ENCODE results near the gene FBXW11. TPM values are rescaled to one million over a fixed set of nuclear protein-coding genes. Genes with fewer than 3 reads are reported as not detected.
A peak's percentile ranks its signal among the peaks of the same experiment; 100 is the strongest.

The FBXW11 gene
- total RNA-seq, 2 donors from 2014 or later, result 29.0 to 64.6 TPM

- no peak for ATAC-seq
- no peaks in the 10 kb centered on the region for H3K36me3 ChIP-seq (replicated peaks in 1 of 2; ENCODE audit: insufficient read depth in 1 of 2, low read depth in 2 of 2)
- peak overlapping the region in 3 of 4 donors; percentile 71 to 75 (median 72) for H3K27ac ChIP-seq
- 70 to 71% methylated on average over 4 of the region's 4 CpGs for WGBS, 2 donors
- intact Hi-C loops (cut with DNase I), result no loop called here
- H3K4me1 ChIP-seq, result peaks cover 76% of the 10 kb centered on the region
- no peak overlapping the region for H3K4me3 ChIP-seq
- no peak for TF ChIP-seq CTCF (IDR thresholded peaks at IDR 0.05)
- no peak for TF ChIP-seq POLR2A (IDR thresholded peaks at IDR 0.05)
- no peak for DNase-seq
- no peaks in the 10 kb centered on the region for H3K27me3 ChIP-seq
- H3K9me3 ChIP-seq, result no peaks in the 10 kb centered on the region
Observed at GRCh38 chr5:171955761-171956160, 50.7 kb downstream of the FBXW11 start.

GRCh38 chr5:171954721-171955120 lies 51.7 kb downstream of the FBXW11 start:
- Histone ChIP-seq H3K4me3 (no peak overlapping the region), H3K9me3 (no peaks in the 10 kb centered on the region), H3K36me3 (replicated peaks in 1 of 2; ENCODE audit: insufficient read depth in 1 of 2, low read depth in 2 of 2) (no peaks in the 10 kb centered on the region), H3K27ac (peak overlapping the region; percentile 22 to 75 (median 72)), H3K4me1 (peaks cover 76% of the 10 kb centered on the region), H3K27me3 (no peaks in the 10 kb centered on the region)
- TF ChIP-seq POLR2A (IDR thresholded peaks at IDR 0.05), result no peak
- TF ChIP-seq CTCF (IDR thresholded peaks at IDR 0.05), result no peak
- DNase-seq (no peak), ATAC-seq (peak; percentile 39)
- intact Hi-C loops (cut with DNase I), result no loop called here
- 3 to 7% methylated on average over 1 of the region's 1 CpG for WGBS, 2 donors

- TF ChIP-seq POLR2A (IDR thresholded peaks at IDR 0.05) (peak in 1 of 3 donors; percentile 27), CTCF (IDR thresholded peaks at IDR 0.05) (no peak)
- ATAC-seq (peak; percentile 74), DNase-seq (peak; percentile 49 to 74 (median 60))
- Histone ChIP-seq H3K4me3 (no peak overlapping the region), H3K36me3 (replicated peaks in 1 of 2; ENCODE audit: insufficient read depth in 1 of 2, low read depth in 2 of 2) (no peaks in the 10 kb centered on the region), H3K27ac (peak overlapping the region; percentile 18 to 75 (median 72)), H3K9me3 (no peaks in the 10 kb centered on the region), H3K4me1 (peaks cover 72% of the 10 kb centered on the region), H3K27me3 (no peaks in the 10 kb centered on the region)
- 23 to 24% methylated on average over 2 of the region's 2 CpGs for WGBS, 2 donors
- intact Hi-C loops (cut with DNase I), result no loop called here
Observed at GRCh38 chr5:171953860-171954701, 52.4 kb downstream of the FBXW11 start.

- Histone ChIP-seq H3K4me3 (no peak overlapping the region), H3K27me3 (no peaks in the 10 kb centered on the region), H3K9me3 (no peaks in the 10 kb centered on the region), H3K27ac (peak overlapping the region in 1 of 4 donors; percentile 40), H3K36me3 (replicated peaks in 1 of 2; ENCODE audit: insufficient read depth in 1 of 2, low read depth in 2 of 2) (no peaks in the 10 kb centered on the region), H3K4me1 (peaks cover 58% of the 10 kb centered on the region)
- no peak for TF ChIP-seq POLR2A (IDR thresholded peaks at IDR 0.05)
- TF ChIP-seq CTCF (IDR thresholded peaks at IDR 0.05), result no peak
- 60 to 84% methylated on average over 5 of the region's 5 CpGs for WGBS, 2 donors
- DNase-seq, result no peak
- ATAC-seq, result no peak
- intact Hi-C loops (cut with DNase I), result no loop called here
Observed at GRCh38 chr5:171952021-171952420, 54.4 kb downstream of the FBXW11 start.

All from body of pancreas (tissue), 4 donors.